ENCODE measurements around the gene KCTD16. TPM values are rescaled to one million over a fixed set of nuclear protein-coding genes. Genes with fewer than 3 reads are reported as not detected.

KCTD16 gene
- total RNA-seq, 6 donors from 2014 or later: under 0.01 to 1.7 (median 0.27) TPM

DNA sequence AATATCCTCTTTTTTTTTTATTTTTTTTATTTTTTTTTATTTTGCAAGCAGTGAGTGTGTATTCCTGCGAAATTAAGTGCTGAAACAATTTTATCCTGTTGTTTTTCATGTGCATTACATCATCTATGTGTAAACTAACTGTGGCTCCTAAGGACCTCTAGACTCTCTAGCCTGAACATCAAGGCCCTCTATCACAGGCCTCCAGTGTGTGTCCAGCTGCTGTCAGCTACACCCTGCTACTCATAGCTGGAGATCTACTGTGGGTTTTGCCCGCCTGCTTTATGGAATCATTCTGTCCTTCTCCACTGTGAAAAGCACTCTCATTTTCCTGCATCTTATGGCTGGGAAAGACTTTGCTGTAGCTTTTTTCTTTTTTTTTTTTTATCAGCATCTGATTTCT is 157.8 kb downstream of the KCTD16 start:
- Histone ChIP-seq H3K27me3 (no peaks in the 10 kb centered on the region), H3K4me3 (no peak overlapping the region), H3K4me1 (no peaks in the 10 kb centered on the region), H3K9me3 (no peaks in the 10 kb centered on the region), H3K27ac (no peak overlapping the region), H3K36me3 (no peaks in the 10 kb centered on the region)
- DNase-seq (no peak), ATAC-seq (ENCODE audit: low FRiP score in 2 of 2) (no peak)
- 65 to 69% methylated on average over 2 of the region's 2 CpGs for WGBS, 2 donors
- TF ChIP-seq POLR2AphosphoS5 (IDR thresholded peaks at IDR 0.05) (no peak), EP300 (IDR thresholded peaks at IDR 0.05) (no peak), POLR2A (IDR thresholded peaks at IDR 0.05) (no peak)
- TF ChIP-seq, protein P1, sequence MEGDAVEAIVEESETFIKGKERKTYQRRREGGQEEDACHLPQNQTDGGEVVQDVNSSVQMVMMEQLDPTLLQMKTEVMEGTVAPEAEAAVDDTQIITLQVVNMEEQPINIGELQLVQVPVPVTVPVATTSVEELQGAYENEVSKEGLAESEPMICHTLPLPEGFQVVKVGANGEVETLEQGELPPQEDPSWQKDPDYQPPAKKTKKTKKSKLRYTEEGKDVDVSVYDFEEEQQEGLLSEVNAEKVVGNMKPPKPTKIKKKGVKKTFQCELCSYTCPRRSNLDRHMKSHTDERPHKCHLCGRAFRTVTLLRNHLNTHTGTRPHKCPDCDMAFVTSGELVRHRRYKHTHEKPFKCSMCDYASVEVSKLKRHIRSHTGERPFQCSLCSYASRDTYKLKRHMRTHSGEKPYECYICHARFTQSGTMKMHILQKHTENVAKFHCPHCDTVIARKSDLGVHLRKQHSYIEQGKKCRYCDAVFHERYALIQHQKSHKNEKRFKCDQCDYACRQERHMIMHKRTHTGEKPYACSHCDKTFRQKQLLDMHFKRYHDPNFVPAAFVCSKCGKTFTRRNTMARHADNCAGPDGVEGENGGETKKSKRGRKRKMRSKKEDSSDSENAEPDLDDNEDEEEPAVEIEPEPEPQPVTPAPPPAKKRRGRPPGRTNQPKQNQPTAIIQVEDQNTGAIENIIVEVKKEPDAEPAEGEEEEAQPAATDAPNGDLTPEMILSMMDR (IDR thresholded peaks at IDR 0.05): no peak

DNA sequence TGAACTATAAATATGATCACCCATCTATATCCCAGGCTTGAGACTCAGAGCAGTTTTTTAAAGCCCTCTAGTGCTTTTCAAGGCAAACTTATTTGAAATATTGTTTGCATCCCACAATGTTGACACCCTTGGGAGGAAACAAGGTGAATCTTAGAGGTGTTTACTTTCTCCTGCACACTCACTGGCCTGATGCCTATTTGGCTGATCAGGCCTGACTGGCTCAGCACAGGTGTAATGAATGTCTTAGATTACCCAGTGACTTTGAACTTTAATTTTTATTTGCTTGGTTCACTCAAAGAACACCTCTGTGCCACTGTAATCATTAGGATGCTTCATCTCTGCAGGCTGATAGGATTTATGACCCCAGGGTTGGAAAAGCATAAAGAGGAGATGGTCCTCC is 158.3 kb downstream of the KCTD16 start:
- no peak for DNase-seq

DNA sequence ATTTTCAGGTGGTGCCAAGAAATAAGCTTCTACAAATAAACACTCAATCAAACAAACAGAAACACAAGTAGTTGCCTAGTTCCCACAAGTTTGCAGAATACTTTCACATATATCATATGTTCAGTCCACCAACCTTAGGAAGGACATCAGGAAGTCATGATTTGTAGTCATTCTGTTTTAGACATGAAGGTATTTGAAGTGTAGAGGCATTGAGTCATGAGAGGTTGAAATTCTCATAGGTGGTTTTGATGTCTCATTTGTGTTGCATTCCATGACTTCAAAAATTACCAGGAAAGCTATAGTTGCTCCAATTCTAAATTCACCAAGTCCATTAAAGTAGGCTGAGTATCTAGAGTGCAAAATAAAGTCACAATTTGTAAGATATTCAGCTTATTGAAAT is 159.0 kb downstream of the KCTD16 start:
- no peak for DNase-seq
- Histone ChIP-seq H3K4me1 (no peaks in the 10 kb centered on the region), H3K36me3 (no peaks in the 10 kb centered on the region), H3K27me3 (no peaks in the 10 kb centered on the region), H3K9me3 (no peaks in the 10 kb centered on the region), H3K4me3 (no peak overlapping the region), H3K27ac (no peak overlapping the region)
- no peak for ATAC-seq (ENCODE audit: low FRiP score in 2 of 2)
- TF ChIP-seq EP300 (IDR thresholded peaks at IDR 0.05) (no peak), POLR2A (IDR thresholded peaks at IDR 0.05) (no peak), POLR2AphosphoS5 (IDR thresholded peaks at IDR 0.05) (no peak)
- TF ChIP-seq, protein P1 (IDR thresholded peaks at IDR 0.05): no peak

More for the DNA sequence above, 158.3 kb downstream of the KCTD16 start:
- Histone ChIP-seq H3K27me3 (no peaks in the 10 kb centered on the region), H3K36me3 (no peaks in the 10 kb centered on the region), H3K4me1 (no peaks in the 10 kb centered on the region), H3K9me3 (no peaks in the 10 kb centered on the region), H3K27ac (no peak overlapping the region), H3K4me3 (no peak overlapping the region)
- ATAC-seq (ENCODE audit: low FRiP score in 2 of 2): no peak
- TF ChIP-seq POLR2AphosphoS5 (IDR thresholded peaks at IDR 0.05): no peak
- TF ChIP-seq EP300 (IDR thresholded peaks at IDR 0.05): no peak
- TF ChIP-seq, protein P1 (IDR thresholded peaks at IDR 0.05): no peak
- no peak for TF ChIP-seq POLR2A (IDR thresholded peaks at IDR 0.05)

DNA sequence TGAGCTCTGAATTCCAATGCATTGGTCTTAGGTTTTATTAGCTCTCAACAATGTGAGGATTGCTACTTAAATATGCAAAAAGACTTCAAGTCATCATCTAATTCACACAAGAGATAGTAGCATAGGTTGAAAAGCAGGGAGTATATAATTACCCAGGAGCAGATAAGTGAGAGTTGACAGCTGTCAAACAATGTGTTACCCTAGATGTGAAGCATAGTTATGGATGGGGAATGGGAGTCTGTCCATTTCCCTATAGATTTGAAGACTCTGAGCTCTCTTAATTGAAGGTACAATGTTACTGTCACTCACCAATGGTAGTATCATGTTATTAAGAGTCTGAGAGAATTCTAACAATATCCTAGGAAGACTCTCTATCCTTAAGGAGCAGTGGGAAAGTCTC is 160.7 kb downstream of the KCTD16 start:
- Histone ChIP-seq H3K27ac (no peak overlapping the region), H3K4me3 (no peak overlapping the region), H3K4me1 (no peaks in the 10 kb centered on the region), H3K27me3 (no peaks in the 10 kb centered on the region), H3K36me3 (no peaks in the 10 kb centered on the region), H3K9me3 (no peaks in the 10 kb centered on the region)
- no peak for ATAC-seq (ENCODE audit: low FRiP score in 2 of 2)
- TF ChIP-seq POLR2AphosphoS5 (IDR thresholded peaks at IDR 0.05): no peak
- TF ChIP-seq, protein P1 (IDR thresholded peaks at IDR 0.05): no peak
- TF ChIP-seq EP300 (IDR thresholded peaks at IDR 0.05): no peak
- no peak for TF ChIP-seq POLR2A (IDR thresholded peaks at IDR 0.05)
- DNase-seq: no peak

DNA sequence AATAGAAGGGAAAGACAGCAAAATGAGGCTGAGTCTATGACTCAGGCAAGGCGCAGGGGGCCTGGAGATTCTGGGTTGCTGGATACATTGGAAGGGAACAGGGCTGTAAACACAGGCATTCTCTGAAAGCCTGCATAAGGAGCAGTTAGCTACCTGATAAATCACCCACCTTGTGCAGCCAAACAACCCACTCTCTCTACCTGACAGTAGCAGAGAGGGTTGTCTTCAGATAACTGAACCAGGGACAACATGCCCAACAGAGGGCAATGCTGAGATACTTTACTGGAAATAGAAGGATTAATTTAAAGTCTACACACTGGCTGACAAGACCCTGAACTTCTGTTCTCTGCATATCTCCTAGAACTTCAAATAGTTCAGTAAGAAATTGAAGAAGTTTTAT is 161.6 kb downstream of the KCTD16 start:
- 84 to 96% methylated on average over 1 of the region's 1 CpG for WGBS, 2 donors
- Histone ChIP-seq H3K36me3 (no peaks in the 10 kb centered on the region), H3K4me1 (no peaks in the 10 kb centered on the region), H3K27me3 (no peaks in the 10 kb centered on the region), H3K9me3 (no peaks in the 10 kb centered on the region), H3K27ac (no peak overlapping the region), H3K4me3 (no peak overlapping the region)
- DNase-seq (no peak), ATAC-seq (ENCODE audit: low FRiP score in 2 of 2) (no peak)
- TF ChIP-seq, protein P1 (IDR thresholded peaks at IDR 0.05): no peak
- no peak for TF ChIP-seq POLR2A (IDR thresholded peaks at IDR 0.05)
- no peak for TF ChIP-seq EP300 (IDR thresholded peaks at IDR 0.05)
- no peak for TF ChIP-seq POLR2AphosphoS5 (IDR thresholded peaks at IDR 0.05)

Measured in upper lobe of left lung (tissue), 6 donors.